Midbrain (tissue), 1 donor: ENCODE results near the gene TEX38.
"Not testable (repeated sequence)": the region's sequence is repeated elsewhere in the genome, so short reads cannot be mapped to it uniquely, and the experiment has no call there.

Experiments used
- DNase-seq: peaks from one replicate; lab custom pipeline; 2025; lab: John Stamatoyannopoulos, UW

Gene TEX38

GRCh38 chr1:46655848-46656247 is 15.8 kb upstream of the TEX38 start:
- no peak for DNase-seq

- DNase-seq = no peak
Measured at GRCh38 chr1:46656643-46657042, 15.0 kb upstream of the TEX38 start.

DNA sequence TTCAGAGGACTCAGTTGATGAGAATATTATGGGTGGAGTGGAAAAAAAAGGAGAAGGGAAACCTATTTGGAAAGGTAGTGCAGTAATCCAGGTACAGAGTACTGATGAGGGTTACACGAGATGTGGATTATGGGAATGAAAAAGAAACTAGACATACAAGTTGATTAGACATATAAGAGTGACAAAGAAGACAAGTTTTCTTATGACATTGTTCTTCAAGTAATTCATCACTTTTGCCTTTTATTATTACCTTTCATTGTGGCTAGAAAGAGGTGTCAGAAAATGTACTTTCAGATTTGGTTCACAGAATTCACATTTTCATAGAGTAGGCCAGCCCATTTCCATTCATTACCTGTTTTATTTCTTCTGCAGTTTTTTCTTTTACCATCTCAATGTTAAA is 13.9 kb upstream of the TEX38 start:
- no peak for DNase-seq

DNA sequence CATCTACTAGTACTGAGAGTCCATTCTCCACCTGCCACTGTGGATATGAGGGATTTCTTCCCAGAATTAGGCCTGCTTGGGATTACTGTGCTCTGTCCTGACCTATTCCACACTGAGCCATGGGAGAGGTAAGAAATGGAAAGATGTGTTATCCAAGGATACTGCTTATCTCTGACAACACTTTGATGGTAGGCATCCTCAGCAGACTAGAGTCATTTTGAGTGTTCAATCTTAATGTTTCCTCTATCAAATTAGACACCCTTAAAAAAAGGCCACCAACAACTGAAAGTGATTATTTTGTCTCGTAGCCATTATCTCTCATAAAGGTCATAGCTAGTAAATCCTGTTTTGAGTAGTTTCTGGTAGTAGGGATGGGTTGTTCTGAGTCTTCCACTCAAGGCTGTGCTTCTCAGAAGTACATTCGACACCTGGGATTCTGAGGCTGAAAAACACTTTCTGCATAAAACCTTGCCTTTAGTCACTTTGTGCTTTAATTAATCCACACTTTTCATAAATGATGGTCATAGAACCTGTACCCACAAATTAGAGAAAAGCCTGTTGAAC is 12.3 kb upstream of the TEX38 start:
- no peak for DNase-seq

DNA sequence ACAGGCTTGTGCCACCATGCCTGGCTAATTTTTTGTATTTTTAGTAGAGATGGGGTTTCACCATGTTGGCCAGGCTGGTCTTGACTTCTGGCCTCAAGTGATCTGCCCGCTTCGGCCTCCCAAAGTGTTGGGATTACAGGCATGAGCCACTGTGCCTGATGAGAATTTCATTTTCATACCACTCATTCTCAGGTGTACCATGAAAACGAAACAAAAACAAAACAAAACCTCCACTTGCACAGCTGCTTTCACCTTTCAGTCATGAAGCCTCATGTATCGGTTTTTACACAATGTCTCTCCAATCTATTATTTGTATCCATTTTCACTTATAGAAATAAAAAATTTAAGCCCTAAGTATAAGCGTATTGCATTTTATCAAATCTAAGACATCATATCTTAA is 11.5 kb upstream of the TEX38 start:
- not testable (repeated sequence) for DNase-seq

DNA sequence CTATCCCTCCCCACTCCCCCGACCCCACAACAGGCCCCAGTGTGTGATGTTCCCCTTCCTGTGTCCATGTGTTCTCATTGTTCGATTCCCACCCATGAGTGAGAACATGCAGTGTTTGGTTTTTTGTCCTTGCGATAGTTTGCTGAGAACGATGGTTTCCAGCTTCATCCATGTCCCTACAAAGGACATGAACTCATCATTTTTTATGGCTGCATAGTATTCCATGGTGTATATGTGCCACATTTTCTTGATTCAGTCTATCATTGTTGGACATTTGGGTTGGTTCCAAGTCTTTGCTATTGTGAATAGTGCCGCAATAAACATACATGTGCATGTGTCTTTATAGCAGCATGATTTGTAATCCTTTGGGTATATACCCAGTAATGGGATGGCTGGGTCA is 8.7 kb upstream of the TEX38 start:
- not testable (repeated sequence) for DNase-seq

- DNase-seq = no peak
Measured at GRCh38 chr1:46665983-46666382, 5.7 kb upstream of the TEX38 start.

- peak; percentile 79 for DNase-seq
Measured at GRCh38 chr1:46667782-46668760, 3.6 kb upstream of the TEX38 start, which contains the start of gene ATPAF1. ATPAF1 (minus strand) TSS chr1:46668364; CDS start chr1:46668322, 42 bp downstream.

DNA sequence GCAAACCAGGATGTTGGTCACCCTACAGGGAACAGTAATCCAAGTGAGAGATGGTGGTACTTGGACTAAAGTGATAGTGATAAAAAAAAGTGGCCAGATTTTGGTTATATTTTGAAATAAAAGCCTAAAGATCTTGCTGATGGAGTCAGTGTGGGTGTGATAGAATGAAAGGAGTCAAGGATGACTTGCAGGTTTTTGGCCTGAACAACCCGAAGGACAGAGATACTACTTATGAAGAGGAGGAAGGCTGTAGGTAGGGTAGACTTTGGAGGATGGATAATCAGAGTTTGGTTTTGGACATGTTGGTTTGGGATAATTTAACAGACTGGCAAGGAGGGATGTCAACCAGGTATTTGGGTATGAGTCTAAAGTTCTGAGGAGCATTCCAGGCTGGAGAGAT is 1.5 kb upstream of the TEX38 start:
- no peak for DNase-seq

DNA sequence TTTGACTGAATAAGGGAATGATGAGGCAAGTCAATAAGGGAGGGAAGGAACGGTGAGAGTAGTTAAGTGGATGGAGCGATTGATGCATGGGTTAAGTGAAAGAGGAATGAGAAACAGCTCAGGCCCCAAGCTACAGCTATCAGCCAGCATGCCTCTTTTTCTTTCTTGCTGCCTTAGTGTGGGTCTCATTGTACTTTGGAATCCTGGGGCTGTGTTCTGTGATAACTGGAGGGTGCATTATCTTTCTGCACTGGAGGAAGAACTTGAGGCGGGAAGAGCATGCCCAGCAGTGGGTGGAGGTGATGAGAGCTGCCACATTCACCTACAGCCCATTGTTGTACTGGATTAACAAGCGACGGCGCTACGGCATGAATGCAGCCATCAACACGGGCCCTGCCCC is 1.0 kb downstream of the TEX38 start:
- DNase-seq = no peak

DNA sequence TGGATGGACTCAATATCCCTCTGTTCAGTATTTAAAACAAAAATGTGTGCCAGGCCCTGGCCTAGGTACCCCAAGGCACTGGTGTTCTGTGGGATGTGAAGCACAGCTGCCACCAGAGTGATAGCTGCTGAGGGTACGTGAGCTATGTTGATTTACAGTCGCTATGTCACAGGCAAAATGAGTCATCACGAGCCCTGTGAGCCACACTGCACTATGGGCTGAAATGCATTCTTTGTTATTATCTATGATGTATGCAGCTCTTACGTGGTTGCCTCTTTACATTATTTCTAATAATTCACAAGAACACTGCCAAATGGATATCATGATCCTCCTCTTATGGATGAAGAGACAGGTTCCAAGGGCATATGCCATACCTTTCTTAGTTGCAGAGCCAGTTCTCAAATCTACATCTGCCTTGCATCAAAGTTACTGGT is 2.1 kb downstream of the TEX38 start:
- DNase-seq = no peak

GRCh38 chr1:46675549-46676314 is 4.1 kb downstream of the TEX38 start:
- DNase-seq = no peak

GRCh38 chr1:46676531-46676930 is 4.9 kb downstream of the TEX38 start:
- no peak for DNase-seq

DNA sequence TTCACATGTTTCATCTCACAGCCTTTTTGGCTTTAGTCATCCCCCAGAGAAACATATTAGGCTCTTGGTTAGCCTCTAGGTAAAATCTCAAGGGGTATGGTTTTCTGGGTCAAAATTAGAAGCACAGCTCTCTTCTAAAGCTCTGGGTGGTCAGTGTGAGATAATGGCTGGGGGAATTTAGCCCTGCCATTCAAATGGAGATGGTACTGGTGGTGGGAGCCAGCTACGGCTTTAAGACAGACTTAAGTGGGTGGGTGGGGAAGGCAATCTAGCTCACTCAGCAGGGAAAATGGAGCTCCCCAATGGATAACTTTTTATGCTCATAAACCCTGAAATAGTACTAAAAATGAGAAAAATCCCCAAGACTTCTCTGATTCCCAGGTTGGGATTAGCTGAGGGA is 5.7 kb downstream of the TEX38 start:
- no peak for DNase-seq

DNA sequence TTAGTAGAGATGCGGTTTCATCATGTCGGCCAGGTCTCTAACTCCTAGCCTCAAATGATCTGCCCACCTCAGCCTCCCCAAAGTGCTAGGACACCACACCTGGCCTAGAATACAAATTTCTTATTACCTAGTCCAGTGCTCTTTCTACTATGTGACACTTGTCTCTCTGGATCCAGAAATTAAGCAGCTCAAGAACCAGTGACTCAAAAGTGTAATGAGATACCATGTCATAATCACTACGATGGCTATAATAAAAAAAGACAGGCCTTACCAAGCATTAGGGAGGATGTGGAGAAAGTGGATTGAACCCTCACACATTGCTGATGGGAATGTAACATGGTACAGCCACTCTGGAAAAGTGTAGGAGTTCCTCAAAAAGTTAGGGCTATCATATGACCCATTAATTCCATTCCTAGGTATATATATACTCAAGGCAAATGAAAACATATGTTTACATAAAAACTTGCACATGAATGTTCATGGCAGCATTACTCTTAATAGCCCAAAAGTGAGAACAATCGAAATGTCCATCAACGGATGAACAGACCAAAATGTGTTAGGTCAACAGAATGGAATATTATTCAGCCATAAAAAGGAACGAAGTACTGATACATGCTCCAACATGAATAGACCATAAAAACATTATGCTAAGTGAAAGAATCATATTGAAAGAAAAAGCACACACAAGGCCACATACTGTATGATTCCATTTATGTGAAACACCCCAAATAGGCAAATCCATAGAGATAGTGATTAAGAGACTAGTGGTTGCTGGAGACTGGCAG is 8.3 kb downstream of the TEX38 start:
- no peak for DNase-seq

- no peak for DNase-seq
Measured at GRCh38 chr1:46681333-46682034, 9.8 kb downstream of the TEX38 start.

DNA sequence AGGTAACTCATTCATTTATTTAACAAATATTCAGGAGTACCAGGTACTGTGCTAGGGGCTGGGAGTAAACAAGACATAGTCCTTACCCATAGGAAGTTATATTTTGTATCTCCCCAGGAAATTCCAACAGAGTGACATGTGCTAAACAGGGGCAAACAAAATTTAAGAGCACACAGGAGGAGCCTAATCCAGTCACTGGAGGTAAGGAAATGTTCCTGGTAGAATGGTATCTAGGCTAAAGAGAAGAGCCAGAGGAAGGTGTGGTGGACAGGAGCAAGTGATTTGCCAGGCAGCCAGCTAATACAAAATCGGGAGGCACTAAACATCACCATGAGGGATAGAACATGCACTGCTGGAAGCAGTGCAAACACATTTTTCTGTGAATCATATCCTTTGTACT is 10.4 kb downstream of the TEX38 start:
- DNase-seq = no peak

- no peak for DNase-seq
Measured at GRCh38 chr1:46684670-46685069, 13.0 kb downstream of the TEX38 start.

GRCh38 chr1:46686255-46686654 is 14.6 kb downstream of the TEX38 start:
- DNase-seq = no peak

- peak; percentile 58 for DNase-seq
Measured at GRCh38 chr1:46687093-46687659, 15.5 kb downstream of the TEX38 start.
